A549 (cell line): ENCODE data around the gene COX10.

Experiments used
- EP300 ChIP-seq, 2 experiments: fragments of >200 bp; sonication (Bioruptor Twin); formaldehyde crosslinking; IDR thresholded peaks; 2 replicates in 1 of 2; 3 replicates in 1 of 2; pipeline ENCODE4 v1.6.1; 2016 to 2017
- JUN ChIP-seq, 2 experiments: fragments of >200 bp; sonication (Bioruptor Twin); formaldehyde crosslinking; IDR thresholded peaks; 2 replicates in 1 of 2; 3 replicates in 1 of 2; pipeline ENCODE4 v1.6.1; 2016 to 2017
- POLR2A ChIP-seq: IDR thresholded peaks from 2 replicates; pipeline ENCODE4 v1.6.1; 2012; ENCODE audit warnings: mild to moderate bottlenecking, low read length
- RAD21 ChIP-seq, 2 experiments: fragments of >200 bp in 1 of 2; sonication (Bioruptor Twin) in 1 of 2; formaldehyde crosslinking in 1 of 2; IDR thresholded peaks in 1 of 2; conservative IDR thresholded peaks in 1 of 2; 2 replicates in 1 of 2; 3 replicates in 1 of 2; pipeline ENCODE4 v1.6.1; 2012 to 2018; ENCODE audit warnings: inconsistent platforms in 1 of 2
- RFX5 ChIP-seq: fragments of 450-650 bp; IDR thresholded peaks from 2 replicates; pipeline ENCODE4 v1.7.1; 2014; ENCODE audit warnings: antibody characterized with exemption, mild to moderate bottlenecking, moderate library complexity
- SMC3 ChIP-seq: fragments of >200 bp; sonication (Bioruptor Twin); formaldehyde crosslinking; IDR thresholded peaks from 3 replicates; pipeline ENCODE4 v1.6.1; 2018; ENCODE audit warnings: inconsistent platforms
- TF ChIP-seq, protein P1 (sequence below): fragments of >200 bp; sonication (Bioruptor Twin); formaldehyde crosslinking; IDR thresholded peaks from 3 replicates; pipeline ENCODE4 v1.5.1; 2016

GRCh38 chr17:14112407-14112806 is 43.1 kb downstream of the COX10 start:
- no peak for TF ChIP-seq RFX5
- no peak for TF ChIP-seq RAD21 (conservative IDR thresholded peaks at IDR 0.05 in 1 of 2, IDR thresholded peaks at IDR 0.05 in 1 of 2)
- TF ChIP-seq, protein P1, sequence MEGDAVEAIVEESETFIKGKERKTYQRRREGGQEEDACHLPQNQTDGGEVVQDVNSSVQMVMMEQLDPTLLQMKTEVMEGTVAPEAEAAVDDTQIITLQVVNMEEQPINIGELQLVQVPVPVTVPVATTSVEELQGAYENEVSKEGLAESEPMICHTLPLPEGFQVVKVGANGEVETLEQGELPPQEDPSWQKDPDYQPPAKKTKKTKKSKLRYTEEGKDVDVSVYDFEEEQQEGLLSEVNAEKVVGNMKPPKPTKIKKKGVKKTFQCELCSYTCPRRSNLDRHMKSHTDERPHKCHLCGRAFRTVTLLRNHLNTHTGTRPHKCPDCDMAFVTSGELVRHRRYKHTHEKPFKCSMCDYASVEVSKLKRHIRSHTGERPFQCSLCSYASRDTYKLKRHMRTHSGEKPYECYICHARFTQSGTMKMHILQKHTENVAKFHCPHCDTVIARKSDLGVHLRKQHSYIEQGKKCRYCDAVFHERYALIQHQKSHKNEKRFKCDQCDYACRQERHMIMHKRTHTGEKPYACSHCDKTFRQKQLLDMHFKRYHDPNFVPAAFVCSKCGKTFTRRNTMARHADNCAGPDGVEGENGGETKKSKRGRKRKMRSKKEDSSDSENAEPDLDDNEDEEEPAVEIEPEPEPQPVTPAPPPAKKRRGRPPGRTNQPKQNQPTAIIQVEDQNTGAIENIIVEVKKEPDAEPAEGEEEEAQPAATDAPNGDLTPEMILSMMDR, result no peak
- TF ChIP-seq EP300 (IDR thresholded peaks at IDR 0.05), result no peak
- TF ChIP-seq SMC3, result no peak
- TF ChIP-seq JUN (IDR thresholded peaks at IDR 0.05), result no peak
- TF ChIP-seq POLR2A, result no peak
